ENCODE results near the gene NATD1. TPM values are rescaled to one million over a fixed set of nuclear protein-coding genes. Genes with fewer than 3 reads are reported as not detected.

NATD1 gene
- total and polyA plus RNA-seq, 2 of the 8 experiments (the other 6 are each of a cell fraction or from before 2014, with no cell fraction given) = 5.4 to 8.4 TPM

DNA sequence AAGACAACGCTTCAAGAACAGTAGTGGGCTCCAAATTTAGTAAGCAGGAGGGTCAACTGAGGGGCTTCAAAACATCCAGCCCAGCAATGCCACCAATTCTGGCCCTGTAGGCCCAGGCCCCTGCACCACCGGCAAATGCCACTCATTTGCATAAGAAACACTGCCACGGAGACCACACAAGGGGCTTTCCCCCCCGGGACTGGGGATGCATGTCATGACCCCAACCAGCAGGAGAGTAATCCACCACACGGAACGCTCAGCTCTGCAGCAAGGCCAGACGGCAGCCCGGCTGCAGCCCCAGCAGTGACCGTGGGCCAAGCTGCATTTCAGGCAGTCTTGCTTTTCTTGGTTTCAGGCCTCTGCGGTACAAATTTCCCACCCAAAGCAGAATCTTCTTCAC, 53.4 kb downstream of the NATD1 start:
- no peak overlapping the region for H2AFZ ChIP-seq (ENCODE audit: low read length)
- 0 out of 2 replicates have a peak overlapping the region, but pooled peaks have one; percentile 16 for H2AK5ac ChIP-seq (ENCODE audit: low read depth, low read length)
- no peak overlapping the region for H2BK20ac ChIP-seq (ENCODE audit: low read length)
- peak overlapping the region; percentile 10 for H3K56ac ChIP-seq (replicated peaks; ENCODE audit: insufficient read length, low read depth, low read length)
- peaks cover 27% of the 10 kb centered on the region for H3K79me1 ChIP-seq (ENCODE audit: low read depth, low read length)
- DNase-seq (ENCODE audit: low read depth in 1 of 2, low spot score in 2 of 2) (no peak), FAIRE-seq (no peak)
- H2BK15ac ChIP-seq (ENCODE audit: low read length) = no peak overlapping the region
- no peak overlapping the region for H4K5ac ChIP-seq (ENCODE audit: insufficient read length, low read depth, low read length)
- ChIA-PET POLR2A (ENCODE audit: partially characterized antibody) (interaction anchor here (0.7 to 4.0 kb wide), 11 partner anchors 9 to 206 kb away, joined by 3 to 42 read pairs (median 3); partner anchors contain the start of genes TMEM11 and USP22), CTCF (ENCODE audit: partially characterized antibody) (interaction anchor here (0.9 to 3.6 kb wide), 8 partner anchors 9 to 81 kb away, joined by 3 to 18 read pairs (median 4); no protein-coding TSS in a partner anchor)
- H3K14ac ChIP-seq (ENCODE audit: insufficient read length) = no peak overlapping the region
- 37% methylated on average over 10 of the region's 10 CpGs; no CpG with 5 or more reads in 1 of the 2 experiments for WGBS, 2 experiments (ENCODE audit: extremely low coverage in 1 of 2, insufficient coverage in 1 of 2, insufficient read length in 1 of 2, insufficient replicate concordance in 2 of 2, low coverage in 1 of 2, low lambda C conversion rate in 2 of 2, missing lambda C conversion rate in 1 of 2)
- H3K27me3 ChIP-seq (replicated peaks in 1 of 4; ENCODE audit: control insufficient read depth in 3 of 4, extremely low read depth in 1 of 4, insufficient read depth in 3 of 4, low read length in 3 of 4) = no peaks in the 10 kb centered on the region
- no peak overlapping the region for H3K9ac ChIP-seq (replicated peaks in 1 of 4; ENCODE audit: extremely low read depth in 1 of 4, low read depth in 3 of 4, low read length in 3 of 4)
- peak overlapping the region; percentile 71 for H2BK5ac ChIP-seq (ENCODE audit: low read depth, low read length)
- TF ChIP-seq POU5F1 (IDR thresholded peaks at IDR 0.05; ENCODE audit: low read depth, low read length) (no peak), ASH2L (IDR thresholded peaks at IDR 0.05; ENCODE audit: low read length) (no peak), BACH1 (IDR thresholded peaks at IDR 0.05; ENCODE audit: low read length) (peak; percentile 27; the same call in 1 of the 2 replicates)
- H3K9me3 ChIP-seq (ENCODE audit: insufficient read depth in 2 of 2, low read depth in 1 of 2, low read length in 1 of 2) = no peaks in the 10 kb centered on the region
- no peak overlapping the region for H3K4ac ChIP-seq (replicated peaks; ENCODE audit: insufficient read length, low read depth, low read length)
- H3K27ac ChIP-seq (ENCODE audit: low read depth, low read length) = peak overlapping the region; percentile 61; the same call in 1 of the 2 replicates
- H4K91ac ChIP-seq (replicated peaks; ENCODE audit: insufficient read length, low read length) = no peak overlapping the region
- H4K20me1 ChIP-seq (replicated peaks in 1 of 2; ENCODE audit: control insufficient read depth in 1 of 2, insufficient read depth in 2 of 2, low read length in 2 of 2) = peaks cover 25 to 57% of the 10 kb centered on the region in 2 experiments
- H3K79me2 ChIP-seq (ENCODE audit: control insufficient read depth in 1 of 2, insufficient read depth in 2 of 2, low read length in 2 of 2) = peaks cover 3 to 64% of the 10 kb centered on the region in 2 experiments; a peak in 3 of 4 replicates
- no peak overlapping the region for H3K23ac ChIP-seq (ENCODE audit: insufficient read length)
- peaks cover 16 to 27% (median 21%) of the 10 kb centered on the region in 4 experiments for H3K4me1 ChIP-seq (replicated peaks in 1 of 4; ENCODE audit: control insufficient read depth in 3 of 4, insufficient read depth in 4 of 4, low read length in 3 of 4)
- 0 out of 2 replicates have a peak overlapping the region, but pooled peaks have one; percentile 44 for H3K18ac ChIP-seq (ENCODE audit: extremely low read depth, low read length)
- H3K4me2 ChIP-seq (ENCODE audit: insufficient read depth in 1 of 2, low read depth in 2 of 2, low read length in 2 of 2) = peak overlapping the region; percentile 59 to 66
- no peaks in the 10 kb centered on the region; the same call in 1 of the 2 replicates for H3K23me2 ChIP-seq (ENCODE audit: low read depth, low read length)
- no peak overlapping the region for H2BK120ac ChIP-seq (replicated peaks; ENCODE audit: low read depth, low read length)
- no peak overlapping the region for H2BK12ac ChIP-seq (ENCODE audit: low read depth, low read length)
- no peak overlapping the region for H4K8ac ChIP-seq (ENCODE audit: extremely low read depth, insufficient read depth, low read length)
- H3K4me3 ChIP-seq (ENCODE audit: extremely low read depth in 1 of 4, insufficient read depth in 2 of 4, low read depth in 3 of 4, low read length in 4 of 4) = peak overlapping the region in 3 of 4 experiments; percentile 12 to 33 (median 20); a peak in 3 of 8 replicates
- H3K36me3 ChIP-seq (ENCODE audit: control insufficient read depth in 2 of 4, insufficient read depth in 4 of 4, low read length in 3 of 4) = peaks cover 6 to 20% (median 11%) of the 10 kb centered on the region in 4 experiments; a peak in 7 of 8 replicates
